HuH-7 (cell line): Measurements from ENCODE around the gene SERPINB1.

Experiments
- DNase-seq: peaks from one replicate; pipeline ENCODE4 v3.0.0; 2011; ENCODE audit warnings: low spot score

The SERPINB1 gene

DNA sequence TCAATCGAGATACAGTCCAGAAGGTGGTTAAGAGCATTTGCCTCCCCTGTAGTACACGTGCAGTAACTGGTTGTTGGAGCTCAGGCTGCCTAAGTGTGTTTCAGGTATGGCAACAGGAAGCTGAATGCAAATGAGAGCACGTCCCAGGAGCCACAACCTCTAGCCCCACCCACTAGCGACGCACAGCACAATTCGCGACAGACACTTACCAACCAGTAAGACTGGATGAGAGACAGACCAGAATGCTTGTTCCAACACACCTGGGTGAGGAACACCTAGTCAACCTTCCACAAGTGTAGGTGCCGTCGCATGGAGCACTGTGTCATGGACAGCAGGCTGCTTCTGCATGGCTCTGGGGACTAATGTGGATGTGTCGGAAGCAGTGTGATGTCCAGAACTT, 7.2 kb upstream of the SERPINB1 start:
- no peak for DNase-seq

- no peak for DNase-seq
These were observed 4.2 kb upstream of the SERPINB1 start for GRCh38 chr6:2845880-2846208.

DNA sequence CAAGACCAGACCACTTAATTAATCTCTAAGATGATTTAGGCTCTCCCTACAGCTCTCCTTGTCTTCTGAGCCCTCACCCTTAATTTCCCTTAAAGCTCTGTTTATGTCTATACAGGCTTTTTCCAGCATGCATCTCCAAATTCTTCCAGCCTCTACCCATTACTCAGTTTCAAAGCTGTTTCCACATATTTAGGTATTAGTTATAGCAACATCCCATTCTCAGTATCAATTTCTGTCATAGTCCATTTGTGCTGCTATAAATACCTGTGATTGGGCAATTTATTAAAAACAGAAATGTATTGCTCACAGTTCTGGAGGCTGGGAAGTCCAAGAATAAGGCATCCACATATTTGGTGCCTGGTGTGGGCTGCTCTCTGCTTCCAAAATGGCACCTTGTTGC, 2.3 kb upstream of the SERPINB1 start:
- no peak for DNase-seq

DNA sequence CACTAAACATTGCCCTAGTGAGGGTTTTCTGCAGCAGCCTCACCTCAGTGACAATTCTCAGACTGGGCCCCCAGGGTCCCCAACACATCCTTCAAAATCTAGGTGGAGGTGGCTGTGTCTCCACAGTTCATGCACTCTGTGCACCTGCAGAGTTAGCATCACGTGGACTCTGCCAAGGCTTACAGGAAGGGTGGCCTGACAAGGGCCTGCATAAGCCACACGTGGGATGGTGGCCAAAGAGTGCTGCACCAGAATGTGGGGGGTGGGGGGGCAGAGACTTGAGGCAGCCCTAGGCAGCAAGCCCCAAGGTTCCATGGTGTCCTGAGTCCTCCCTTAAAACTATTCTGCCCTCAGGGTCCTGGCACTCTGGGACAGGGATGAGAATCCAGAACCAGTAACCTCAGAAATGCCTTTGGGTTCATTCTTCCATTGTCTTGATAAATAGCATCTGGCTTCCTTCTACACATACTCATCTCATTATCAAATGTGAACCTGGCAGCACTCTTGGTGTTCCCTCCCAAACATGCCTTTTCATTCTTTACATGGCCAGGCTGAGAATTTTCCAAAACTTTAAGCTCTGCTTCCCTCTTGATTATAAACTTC, 1.6 kb upstream of the SERPINB1 start:
- DNase-seq = no peak

DNA sequence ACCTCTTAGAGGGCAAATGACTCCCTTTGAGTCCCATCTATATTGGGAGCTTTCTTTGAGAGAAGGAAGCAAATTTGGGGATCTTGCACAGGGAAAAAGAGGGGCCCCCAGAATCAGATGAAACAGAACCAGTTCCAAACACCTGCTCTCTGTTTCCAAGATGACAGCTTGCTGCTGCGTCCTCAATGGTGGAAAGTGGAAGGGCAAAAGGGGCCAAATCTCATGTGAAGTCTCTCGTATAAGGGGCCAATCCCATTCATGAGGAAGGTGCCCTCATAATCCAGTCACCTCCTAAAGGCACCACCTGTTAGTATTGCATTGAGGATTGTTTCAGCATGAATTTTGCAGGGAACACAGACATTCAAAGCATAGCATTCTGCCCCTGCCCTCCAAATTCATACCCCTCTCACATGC, 483 bp upstream of the SERPINB1 start:
- DNase-seq = no peak

DNA sequence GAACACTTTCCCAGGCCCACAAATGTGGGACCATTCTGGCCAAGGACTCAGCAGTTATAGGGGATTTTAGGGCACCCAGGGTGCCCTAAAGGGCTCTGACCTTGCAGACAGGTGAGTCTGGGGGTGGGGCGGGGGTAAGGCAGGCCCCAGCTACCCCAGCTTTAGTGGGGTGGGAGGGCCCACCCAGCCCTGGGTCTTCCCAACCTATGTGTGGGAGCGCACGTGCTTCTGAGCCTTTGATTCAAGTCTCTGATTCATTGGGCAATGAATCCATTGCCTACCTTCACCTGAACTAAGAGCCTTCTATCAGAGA, 958 bp downstream of the SERPINB1 start:
- DNase-seq = no peak

DNA sequence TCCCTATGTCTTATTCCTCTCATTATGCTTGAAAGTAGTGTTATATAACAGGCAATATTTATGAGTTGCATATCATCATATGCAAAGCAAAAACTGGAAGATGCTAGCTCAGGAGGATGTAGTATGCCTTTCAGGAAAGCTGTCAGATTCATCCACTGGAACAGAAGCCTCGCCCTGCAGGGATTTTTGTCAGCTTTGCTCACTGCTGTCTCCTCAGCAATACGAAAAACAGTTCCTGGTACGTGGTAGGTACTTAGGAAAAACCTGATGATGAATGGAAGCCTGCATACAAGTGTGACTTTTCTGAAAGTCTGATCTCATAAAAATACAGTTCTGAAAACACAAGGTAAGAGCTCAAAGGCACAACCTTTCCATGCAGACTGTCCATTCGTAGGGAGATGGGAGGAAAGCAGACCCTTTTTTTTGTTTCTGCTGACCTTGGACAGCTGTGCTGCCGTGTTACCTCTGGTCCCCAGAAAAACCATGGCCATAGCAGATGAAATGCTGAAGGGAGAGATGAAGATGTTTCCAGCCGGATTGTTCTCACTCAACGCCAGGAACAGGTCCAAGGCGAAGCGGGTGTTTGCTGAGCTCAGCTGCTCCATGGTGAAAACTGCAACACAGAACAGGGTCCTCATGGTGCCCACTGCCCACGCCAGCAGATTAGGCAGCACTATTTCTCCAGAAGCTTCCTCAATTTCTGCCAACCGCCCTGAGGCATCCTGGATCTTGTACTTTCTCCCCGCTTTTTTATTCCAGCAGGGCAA, 1.5 kb downstream of the SERPINB1 start:
- DNase-seq = no peak

GRCh38 chr6:2839195-2839981, 2.3 kb downstream of the SERPINB1 start:
- peak; percentile 43 for DNase-seq

DNA sequence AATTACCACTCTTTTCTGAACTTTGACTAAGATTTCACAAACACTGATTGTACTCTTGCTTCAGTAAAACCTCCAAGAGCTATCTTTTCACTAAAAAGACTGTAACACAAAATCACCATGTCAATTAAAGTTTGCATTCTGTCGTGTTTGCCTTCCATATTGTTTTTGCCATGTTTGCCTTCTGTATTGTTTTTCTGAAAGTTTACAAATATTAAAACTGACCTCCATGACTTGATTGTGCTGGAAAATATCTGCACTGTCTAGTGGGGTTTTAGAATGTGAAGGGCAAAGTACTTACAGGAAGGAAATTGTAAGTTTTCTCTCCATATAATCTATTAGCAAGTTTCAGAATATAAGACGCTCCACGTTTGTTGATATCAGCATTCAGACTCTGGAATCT, 3.4 kb downstream of the SERPINB1 start:
- DNase-seq = no peak

DNA sequence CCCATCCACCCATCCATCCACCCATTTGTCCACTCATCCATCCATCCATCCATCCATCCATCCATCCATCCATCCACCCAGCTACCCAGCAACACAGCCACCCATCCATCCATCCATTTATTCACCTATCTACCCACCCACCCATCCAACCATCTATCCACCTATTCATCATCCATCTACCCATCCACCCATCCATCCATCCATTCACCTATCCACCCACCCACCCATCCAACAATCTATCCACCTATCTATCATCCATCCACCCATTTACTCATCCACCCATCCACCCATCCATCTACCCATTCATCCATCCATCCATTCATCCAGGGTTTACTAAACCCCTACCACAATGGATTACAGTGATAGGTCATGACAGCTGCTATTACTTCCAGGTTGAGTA, 7.4 kb downstream of the SERPINB1 start:
- DNase-seq = no peak

- DNase-seq = no peak
These were observed 10.3 kb downstream of the SERPINB1 start for GRCh38 chr6:2831392-2831791.

- DNase-seq = no peak
These were observed 11.5 kb downstream of the SERPINB1 start for GRCh38 chr6:2830183-2830582.

- DNase-seq = no peak
These were observed 12.4 kb downstream of the SERPINB1 start for GRCh38 chr6:2829253-2829652.

GRCh38 chr6:2828629-2829028, 13.0 kb downstream of the SERPINB1 start:
- DNase-seq = no peak

- no peak for DNase-seq
These were observed 14.5 kb downstream of the SERPINB1 start for GRCh38 chr6:2827142-2827541.

- no peak for DNase-seq
These were observed 15.5 kb downstream of the SERPINB1 start for GRCh38 chr6:2826131-2826530.

GRCh38 chr6:2823104-2823850, 18.4 kb downstream of the SERPINB1 start:
- no peak for DNase-seq

DNA sequence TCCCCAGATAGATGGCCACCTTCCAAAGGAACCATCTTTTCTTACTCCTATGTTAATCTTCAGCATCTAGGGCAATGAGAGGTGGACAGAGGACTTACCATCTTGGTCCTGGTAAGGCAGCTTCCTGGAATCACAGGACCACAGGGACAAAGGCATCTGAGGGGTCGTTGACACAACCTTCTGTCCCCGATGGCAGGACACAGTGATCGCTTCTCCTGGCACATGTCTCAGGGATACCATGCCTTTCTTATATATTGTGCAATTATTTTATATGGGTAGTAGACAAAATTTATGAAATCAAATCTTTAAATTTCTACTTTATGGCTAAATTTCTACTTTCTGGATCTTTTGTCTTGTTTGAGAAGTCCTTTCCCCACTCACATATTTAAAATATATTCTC, 20.1 kb downstream of the SERPINB1 start:
- DNase-seq = no peak

GRCh38 chr6:2820415-2820814, 21.2 kb downstream of the SERPINB1 start:
- DNase-seq = no peak

DNA sequence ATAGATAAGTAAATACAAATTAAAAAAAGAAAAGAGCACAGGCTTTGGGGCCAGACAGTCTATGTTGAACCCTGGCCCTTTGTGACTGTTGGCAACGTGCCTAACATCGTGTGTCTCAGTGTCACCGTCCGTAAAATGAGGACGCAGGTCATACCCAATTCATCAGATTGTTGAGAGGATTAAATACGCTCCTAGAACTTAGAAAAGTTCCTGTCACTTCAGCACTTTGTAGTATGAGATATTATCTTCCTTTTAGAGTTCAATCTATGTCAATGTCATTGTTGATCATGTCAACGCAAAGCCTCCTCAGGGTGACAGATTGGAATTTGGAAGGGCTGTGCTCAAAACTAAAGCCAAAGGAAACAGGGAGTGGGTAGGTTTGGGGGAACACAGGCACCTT, 21.7 kb downstream of the SERPINB1 start:
- DNase-seq = no peak

- no peak for DNase-seq
These were observed 22.5 kb downstream of the SERPINB1 start for GRCh38 chr6:2819115-2819514.

DNA sequence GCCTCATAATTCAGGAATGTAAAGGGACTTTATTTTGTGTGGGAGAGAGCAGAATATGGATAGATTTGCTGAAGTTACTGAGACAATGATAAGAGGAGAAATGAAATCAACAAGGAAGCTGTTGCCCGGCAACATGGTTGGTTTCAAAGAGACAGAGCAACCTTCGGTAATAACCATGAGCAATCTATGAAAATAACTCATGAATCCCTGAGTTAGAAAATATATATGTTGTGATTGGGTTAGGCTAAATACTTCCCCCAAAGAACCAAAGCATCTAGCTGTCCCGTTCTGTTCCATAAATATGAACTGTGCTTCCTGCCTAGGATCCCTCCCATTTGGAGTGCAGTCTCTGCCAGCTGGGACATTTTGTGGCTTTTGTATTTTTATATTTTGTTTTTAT, 23.1 kb downstream of the SERPINB1 start:
- no peak for DNase-seq

- no peak for DNase-seq
These were observed 23.7 kb downstream of the SERPINB1 start for GRCh38 chr6:2817903-2818443.
